H1 (cell line): ENCODE results near the gene SLC38A8. TPM values are rescaled to one million over a fixed set of nuclear protein-coding genes. Genes with fewer than 3 reads are reported as not detected.

Experiments used
- CBX8 ChIP-seq: fragments of 300-800, 300-1000 bp; sonication (generic); IDR thresholded peaks from 2 replicates; pipeline ENCODE4 v1.7.1; 2016; ENCODE audit warnings: low read depth, low read length, borderline replicate concordance
- EP300 ChIP-seq, 2 experiments: IDR thresholded peaks; 1 replicate in 1 of 2; 2 replicates in 1 of 2; pipeline ENCODE4 v1.6.1; 2011 to 2012; ENCODE audit warnings: low read depth in 2 of 2, low read length in 2 of 2, mild to moderate bottlenecking in 2 of 2, borderline replicate concordance in 1 of 2, inconsistent platforms in 1 of 2, moderate library complexity in 1 of 2
- JUND ChIP-seq: IDR thresholded peaks from 2 replicates; pipeline ENCODE4 v1.6.1; 2011; ENCODE audit warnings: mild to moderate bottlenecking, improper control_type of control experiment, low read length
- KDM4A ChIP-seq: IDR thresholded peaks from one replicate; pipeline ENCODE4 v1.7.1; 2012; ENCODE audit warnings: low read depth, mild to moderate bottlenecking, moderate library complexity, low read length, inconsistent platforms; ENCODE audit not compliant: severe bottlenecking
- SAP30 ChIP-seq: fragments of 300-600 bp; sonication (generic); IDR thresholded peaks from 2 replicates; pipeline ENCODE4 v1.7.1; 2012; ENCODE audit warnings: low read length, moderate library complexity, mild to moderate bottlenecking, inconsistent platforms; ENCODE audit not compliant: insufficient read depth, insufficient replicate concordance
- polyA plus RNA-seq, 7 experiments: library from polyadenylated mRNA; depleted of rRNA in 3 of 7; stranded (reverse) in 5 of 7; unstranded in 2 of 7; fragments of >200 nt in 5 of 7; fragments of 200-250 nt in 2 of 7; gene quantifications; 1 replicate in 5 of 7; 2 replicates in 1 of 7; 4 replicates in 1 of 7; pipeline versions ENCODE4 v1.2.1 to v1.2.3, GENCODE V29; 2011 to 2013; ENCODE audit warnings: missing spikeins in 2 of 7, mixed read lengths in 2 of 7
- total RNA-seq: library from RNA; stranded (reverse); fragmentation: NEBNext Ultra II Directional; extraction: Animal tissue kit (Norgen Biotek cat#: 25700); gene quantifications from 2 replicates; pipeline ENCODE4 v1.2.1, GENCODE V29; 2021
- TF ChIP-seq, protein P1 (sequence below): fragments of 300-600 bp; sonication (generic); IDR thresholded peaks from 2 replicates; pipeline ENCODE4 v1.7.1; 2012; ENCODE audit warnings: low read length, moderate library complexity, mild to moderate bottlenecking, inconsistent platforms; ENCODE audit not compliant: insufficient replicate concordance

Gene SLC38A8
- total and polyA plus RNA-seq, 2 of the 8 experiments (the other 6 are each of a cell fraction or from before 2014, with no cell fraction given): 0.08 TPM; not detected in 1

DNA sequence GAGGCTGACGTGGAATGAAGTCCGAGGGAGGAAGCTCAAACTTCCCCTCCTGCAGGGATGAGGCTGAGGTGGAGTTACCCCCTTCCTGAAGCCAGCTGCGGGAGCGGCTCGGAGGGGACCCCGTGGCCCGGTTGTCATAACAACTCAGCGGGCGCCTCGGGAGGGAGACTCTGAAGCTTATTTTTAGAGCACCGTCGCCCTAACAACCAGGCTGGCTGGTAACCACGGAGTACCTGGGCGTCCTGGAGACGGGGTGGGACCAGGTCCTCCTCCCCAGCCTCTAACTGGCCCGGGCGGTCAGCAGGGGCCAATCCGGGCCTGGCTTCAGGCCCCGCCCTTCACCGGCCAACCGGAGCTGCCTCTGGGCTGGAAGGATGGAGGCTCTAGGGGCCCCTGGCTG is 46.8 kb downstream of the SLC38A8 start (continued):
- TF ChIP-seq EP300 (IDR thresholded peaks at IDR 0.05; ENCODE audit: borderline replicate concordance in 1 of 2, low read depth in 2 of 2, low read length in 2 of 2): no peak; a peak in 1 of 3 replicates
- no peak for TF ChIP-seq JUND
- no peak for TF ChIP-seq CBX8
- no peak for TF ChIP-seq SAP30
- TF ChIP-seq, protein P1, sequence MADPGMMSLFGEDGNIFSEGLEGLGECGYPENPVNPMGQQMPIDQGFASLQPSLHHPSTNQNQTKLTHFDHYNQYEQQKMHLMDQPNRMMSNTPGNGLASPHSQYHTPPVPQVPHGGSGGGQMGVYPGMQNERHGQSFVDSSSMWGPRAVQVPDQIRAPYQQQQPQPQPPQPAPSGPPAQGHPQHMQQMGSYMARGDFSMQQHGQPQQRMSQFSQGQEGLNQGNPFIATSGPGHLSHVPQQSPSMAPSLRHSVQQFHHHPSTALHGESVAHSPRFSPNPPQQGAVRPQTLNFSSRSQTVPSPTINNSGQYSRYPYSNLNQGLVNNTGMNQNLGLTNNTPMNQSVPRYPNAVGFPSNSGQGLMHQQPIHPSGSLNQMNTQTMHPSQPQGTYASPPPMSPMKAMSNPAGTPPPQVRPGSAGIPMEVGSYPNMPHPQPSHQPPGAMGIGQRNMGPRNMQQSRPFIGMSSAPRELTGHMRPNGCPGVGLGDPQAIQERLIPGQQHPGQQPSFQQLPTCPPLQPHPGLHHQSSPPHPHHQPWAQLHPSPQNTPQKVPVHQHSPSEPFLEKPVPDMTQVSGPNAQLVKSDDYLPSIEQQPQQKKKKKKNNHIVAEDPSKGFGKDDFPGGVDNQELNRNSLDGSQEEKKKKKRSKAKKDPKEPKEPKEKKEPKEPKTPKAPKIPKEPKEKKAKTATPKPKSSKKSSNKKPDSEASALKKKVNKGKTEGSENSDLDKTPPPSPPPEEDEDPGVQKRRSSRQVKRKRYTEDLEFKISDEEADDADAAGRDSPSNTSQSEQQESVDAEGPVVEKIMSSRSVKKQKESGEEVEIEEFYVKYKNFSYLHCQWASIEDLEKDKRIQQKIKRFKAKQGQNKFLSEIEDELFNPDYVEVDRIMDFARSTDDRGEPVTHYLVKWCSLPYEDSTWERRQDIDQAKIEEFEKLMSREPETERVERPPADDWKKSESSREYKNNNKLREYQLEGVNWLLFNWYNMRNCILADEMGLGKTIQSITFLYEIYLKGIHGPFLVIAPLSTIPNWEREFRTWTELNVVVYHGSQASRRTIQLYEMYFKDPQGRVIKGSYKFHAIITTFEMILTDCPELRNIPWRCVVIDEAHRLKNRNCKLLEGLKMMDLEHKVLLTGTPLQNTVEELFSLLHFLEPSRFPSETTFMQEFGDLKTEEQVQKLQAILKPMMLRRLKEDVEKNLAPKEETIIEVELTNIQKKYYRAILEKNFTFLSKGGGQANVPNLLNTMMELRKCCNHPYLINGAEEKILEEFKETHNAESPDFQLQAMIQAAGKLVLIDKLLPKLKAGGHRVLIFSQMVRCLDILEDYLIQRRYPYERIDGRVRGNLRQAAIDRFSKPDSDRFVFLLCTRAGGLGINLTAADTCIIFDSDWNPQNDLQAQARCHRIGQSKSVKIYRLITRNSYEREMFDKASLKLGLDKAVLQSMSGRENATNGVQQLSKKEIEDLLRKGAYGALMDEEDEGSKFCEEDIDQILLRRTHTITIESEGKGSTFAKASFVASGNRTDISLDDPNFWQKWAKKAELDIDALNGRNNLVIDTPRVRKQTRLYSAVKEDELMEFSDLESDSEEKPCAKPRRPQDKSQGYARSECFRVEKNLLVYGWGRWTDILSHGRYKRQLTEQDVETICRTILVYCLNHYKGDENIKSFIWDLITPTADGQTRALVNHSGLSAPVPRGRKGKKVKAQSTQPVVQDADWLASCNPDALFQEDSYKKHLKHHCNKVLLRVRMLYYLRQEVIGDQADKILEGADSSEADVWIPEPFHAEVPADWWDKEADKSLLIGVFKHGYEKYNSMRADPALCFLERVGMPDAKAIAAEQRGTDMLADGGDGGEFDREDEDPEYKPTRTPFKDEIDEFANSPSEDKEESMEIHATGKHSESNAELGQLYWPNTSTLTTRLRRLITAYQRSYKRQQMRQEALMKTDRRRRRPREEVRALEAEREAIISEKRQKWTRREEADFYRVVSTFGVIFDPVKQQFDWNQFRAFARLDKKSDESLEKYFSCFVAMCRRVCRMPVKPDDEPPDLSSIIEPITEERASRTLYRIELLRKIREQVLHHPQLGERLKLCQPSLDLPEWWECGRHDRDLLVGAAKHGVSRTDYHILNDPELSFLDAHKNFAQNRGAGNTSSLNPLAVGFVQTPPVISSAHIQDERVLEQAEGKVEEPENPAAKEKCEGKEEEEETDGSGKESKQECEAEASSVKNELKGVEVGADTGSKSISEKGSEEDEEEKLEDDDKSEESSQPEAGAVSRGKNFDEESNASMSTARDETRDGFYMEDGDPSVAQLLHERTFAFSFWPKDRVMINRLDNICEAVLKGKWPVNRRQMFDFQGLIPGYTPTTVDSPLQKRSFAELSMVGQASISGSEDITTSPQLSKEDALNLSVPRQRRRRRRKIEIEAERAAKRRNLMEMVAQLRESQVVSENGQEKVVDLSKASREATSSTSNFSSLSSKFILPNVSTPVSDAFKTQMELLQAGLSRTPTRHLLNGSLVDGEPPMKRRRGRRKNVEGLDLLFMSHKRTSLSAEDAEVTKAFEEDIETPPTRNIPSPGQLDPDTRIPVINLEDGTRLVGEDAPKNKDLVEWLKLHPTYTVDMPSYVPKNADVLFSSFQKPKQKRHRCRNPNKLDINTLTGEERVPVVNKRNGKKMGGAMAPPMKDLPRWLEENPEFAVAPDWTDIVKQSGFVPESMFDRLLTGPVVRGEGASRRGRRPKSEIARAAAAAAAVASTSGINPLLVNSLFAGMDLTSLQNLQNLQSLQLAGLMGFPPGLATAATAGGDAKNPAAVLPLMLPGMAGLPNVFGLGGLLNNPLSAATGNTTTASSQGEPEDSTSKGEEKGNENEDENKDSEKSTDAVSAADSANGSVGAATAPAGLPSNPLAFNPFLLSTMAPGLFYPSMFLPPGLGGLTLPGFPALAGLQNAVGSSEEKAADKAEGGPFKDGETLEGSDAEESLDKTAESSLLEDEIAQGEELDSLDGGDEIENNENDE: no peak
- TF ChIP-seq KDM4A: peak; percentile 38
